AG04449 (cell line): ENCODE results near the gene TNFRSF11A.

Source experiments
- CTCF ChIA-PET: fragments of 350-600 bp; formaldehyde crosslinking; extraction: SDS; loops from one replicate; lab custom pipeline; 2021; ENCODE audit warnings: antibody characterized with exemption; lab: Yijun Ruan, JAX
- POLR2A ChIA-PET: fragments of 400-600, 350-600 bp; formaldehyde crosslinking; extraction: SDS; loops from one replicate; lab custom pipeline; 2020; ENCODE audit warnings: antibody characterized with exemption, inconsistent platforms; lab: Yijun Ruan, JAX
- DNase-seq: peaks from one replicate; pipeline ENCODE4 v3.0.0-alpha.2; 2010; ENCODE audit warnings: low read depth, low spot score
- H3K4me3 ChIP-seq: 2 replicates; pipeline ENCODE4 v1.5.1; 2011; ENCODE audit warnings: low read depth, mild to moderate bottlenecking, control low read depth, low read length
- CTCF ChIP-seq: IDR thresholded peaks from one replicate; pipeline ENCODE4 v1.5.1; 2011; ENCODE audit warnings: mild to moderate bottlenecking, moderate library complexity, low read length, control low read depth, inconsistent platforms; ENCODE audit not compliant: insufficient read depth; ENCODE audit errors: missing control alignments

Gene TNFRSF11A

GRCh38 chr18:62438402-62438801 lies 113.3 kb downstream of the TNFRSF11A start:
- H3K4me3 ChIP-seq: no peak overlapping the region
- DNase-seq: no peak
- ChIA-PET CTCF (interaction anchor here (1.7 kb wide), 1 partner anchor 544 kb away, joined by 4 read pairs; no protein-coding TSS in a partner anchor), POLR2A (no interaction called here)
- TF ChIP-seq CTCF: no peak

GRCh38 chr18:62438866-62439265 lies 113.8 kb downstream of the TNFRSF11A start:
- no peak for DNase-seq
- CTCF ChIA-PET: interaction anchor here (1.7 kb wide), 1 partner anchor 544 kb away, joined by 4 read pairs; no protein-coding TSS in a partner anchor
- POLR2A ChIA-PET: no interaction called here
- TF ChIP-seq CTCF: no peak
- H3K4me3 ChIP-seq: no peak overlapping the region
